ENCODE measurements around the gene ARF6. TPM values are rescaled to one million over a fixed set of nuclear protein-coding genes. Genes with fewer than 3 reads are reported as not detected.

ARF6 gene
- total and polyA plus RNA-seq, 8 donors = 8.9 to 32.4 (median 16.2) TPM

GRCh38 chr14:49942090-49942489, 49.2 kb downstream of the ARF6 start:
- TF ChIP-seq, protein P1, sequence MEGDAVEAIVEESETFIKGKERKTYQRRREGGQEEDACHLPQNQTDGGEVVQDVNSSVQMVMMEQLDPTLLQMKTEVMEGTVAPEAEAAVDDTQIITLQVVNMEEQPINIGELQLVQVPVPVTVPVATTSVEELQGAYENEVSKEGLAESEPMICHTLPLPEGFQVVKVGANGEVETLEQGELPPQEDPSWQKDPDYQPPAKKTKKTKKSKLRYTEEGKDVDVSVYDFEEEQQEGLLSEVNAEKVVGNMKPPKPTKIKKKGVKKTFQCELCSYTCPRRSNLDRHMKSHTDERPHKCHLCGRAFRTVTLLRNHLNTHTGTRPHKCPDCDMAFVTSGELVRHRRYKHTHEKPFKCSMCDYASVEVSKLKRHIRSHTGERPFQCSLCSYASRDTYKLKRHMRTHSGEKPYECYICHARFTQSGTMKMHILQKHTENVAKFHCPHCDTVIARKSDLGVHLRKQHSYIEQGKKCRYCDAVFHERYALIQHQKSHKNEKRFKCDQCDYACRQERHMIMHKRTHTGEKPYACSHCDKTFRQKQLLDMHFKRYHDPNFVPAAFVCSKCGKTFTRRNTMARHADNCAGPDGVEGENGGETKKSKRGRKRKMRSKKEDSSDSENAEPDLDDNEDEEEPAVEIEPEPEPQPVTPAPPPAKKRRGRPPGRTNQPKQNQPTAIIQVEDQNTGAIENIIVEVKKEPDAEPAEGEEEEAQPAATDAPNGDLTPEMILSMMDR (IDR thresholded peaks at IDR 0.05) = no peak
- Histone ChIP-seq H3K36me3 (no peaks in the 10 kb centered on the region), H3K9me3 (no peaks in the 10 kb centered on the region), H3K4me1 (peaks cover 0 to 5% (median 0%) of the 10 kb centered on the region in 3 donors), H3K4me3 (no peak overlapping the region), H3K27me3 (no peaks in the 10 kb centered on the region), H3K27ac (no peak overlapping the region)
- intact Hi-C loops (cut with DNase I) = no loop called here
- WGBS, 2 donors = 66 to 79% methylated on average over 2 of the region's 2 CpGs
- FAIRE-seq (no peak), ATAC-seq (no peak), DNase-seq (no peak)

GRCh38 chr14:49944501-49944900, 51.6 kb downstream of the ARF6 start:
- FAIRE-seq = no peak
- no peak overlapping the region for H3K27ac ChIP-seq
- 42 to 50% methylated on average over 1 of the region's 1 CpG for WGBS, 2 donors

GRCh38 chr14:49945448-49946319, 52.8 kb downstream of the ARF6 start:
- Histone ChIP-seq H3K9me3 (no peaks in the 10 kb centered on the region), H3K27me3 (no peaks in the 10 kb centered on the region), H3K36me3 (no peaks in the 10 kb centered on the region), H3K4me3 (no peak overlapping the region), H3K4me1 (peaks cover 0 to 7% (median 5%) of the 10 kb centered on the region in 3 donors), H3K27ac (no peak overlapping the region)
- 86 to 90% methylated on average over 8 of the region's 8 CpGs for WGBS, 2 donors
- TF ChIP-seq, protein P1 (IDR thresholded peaks at IDR 0.05) = no peak
- intact Hi-C loops (cut with DNase I) = no loop called here
- no peak for DNase-seq
- no peak for FAIRE-seq
- no peak for ATAC-seq

More at GRCh38 chr14:49944501-49944900, 51.6 kb downstream of the ARF6 start:
- no peak for ATAC-seq
- intact Hi-C loops (cut with DNase I) = no loop called here
- Histone ChIP-seq H3K4me3 (no peak overlapping the region), H3K9me3 (no peaks in the 10 kb centered on the region), H3K4me1 (peaks cover 0 to 6% (median 0%) of the 10 kb centered on the region in 3 donors), H3K36me3 (no peaks in the 10 kb centered on the region), H3K27me3 (no peaks in the 10 kb centered on the region)
- TF ChIP-seq, protein P1 (IDR thresholded peaks at IDR 0.05) = no peak
- DNase-seq = no peak

Other genes with a start within 250 kb of the ARF6 start
- gene POLE2, start 204.9 kb upstream of the ARF6 start, total RNA-seq = 1 to 10 TPM in 2 of 6 donors, under 1 TPM in 4; 0.43 to 1.3 (median 0.78) TPM
- 1 to 10 TPM; 1.3 to 2.9 TPM for gene POLE2, start 204.9 kb upstream of the ARF6 start, polyA plus RNA-seq
- gene KLHDC1, start 200.0 kb upstream of the ARF6 start, total RNA-seq = 1 to 10 TPM; 1.2 to 4.7 (median 3.8) TPM
- gene KLHDC1, start 200.0 kb upstream of the ARF6 start, polyA plus RNA-seq = 1 to 10 TPM; 2.7 to 4.8 TPM
- gene KLHDC2, start 124.9 kb upstream of the ARF6 start, total RNA-seq = 10 to 100 TPM; 25.4 to 50.9 (median 45.4) TPM
- 10 to 100 TPM; 31.1 to 58.9 TPM for gene KLHDC2, start 124.9 kb upstream of the ARF6 start, polyA plus RNA-seq
- gene NEMF, start 40.3 kb upstream of the ARF6 start, total RNA-seq = 10 to 100 TPM; 17.6 to 32.4 (median 21.7) TPM
- gene NEMF, start 40.3 kb upstream of the ARF6 start, polyA plus RNA-seq = 10 to 100 TPM; 22.3 to 24.7 TPM
- gene VCPKMT, start 223.5 kb downstream of the ARF6 start, total RNA-seq = 1 to 10 TPM; 2.8 to 4.8 (median 3.0) TPM
- gene VCPKMT, start 223.5 kb downstream of the ARF6 start, polyA plus RNA-seq = 10 to 100 TPM; 12.2 to 13.3 TPM